ENCODE measurements around the gene PCCA. TPM values are rescaled to one million over a fixed set of nuclear protein-coding genes. Genes with fewer than 3 reads are reported as not detected.

Gene PCCA
- total and polyA plus RNA-seq, 4 donors, result 30.1 to 160 (median 76.3) TPM

DNA sequence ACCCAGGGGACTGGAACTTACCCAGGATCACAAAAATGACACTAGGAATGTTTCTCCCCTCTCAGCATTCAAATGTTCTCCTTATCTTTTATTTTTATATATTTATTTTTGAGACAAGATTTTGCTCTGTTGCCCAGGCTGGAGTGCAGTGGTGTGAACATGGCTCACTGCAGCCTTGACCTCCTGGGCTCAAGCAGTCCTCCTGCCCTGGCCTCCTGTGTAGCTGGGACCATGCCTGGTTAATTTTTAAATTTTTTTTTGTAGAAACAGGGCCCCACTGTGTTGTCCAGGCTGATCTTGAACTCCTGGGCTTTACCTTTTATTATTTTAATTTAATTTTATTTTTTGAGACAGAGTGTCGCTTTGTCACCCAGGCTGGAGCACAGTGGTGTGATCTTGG, 108.2 kb downstream of the PCCA start:
- H3K27ac ChIP-seq (ENCODE audit: low read depth in 1 of 2, low read length in 2 of 2), result peak overlapping the region in 1 of 2 donors; percentile 77
- WGBS, result 54% methylated on average over 1 of the region's 1 CpG
- no peak overlapping the region for H3K4me3 ChIP-seq (ENCODE audit: low read depth in 1 of 3, low read length in 3 of 3)

DNA sequence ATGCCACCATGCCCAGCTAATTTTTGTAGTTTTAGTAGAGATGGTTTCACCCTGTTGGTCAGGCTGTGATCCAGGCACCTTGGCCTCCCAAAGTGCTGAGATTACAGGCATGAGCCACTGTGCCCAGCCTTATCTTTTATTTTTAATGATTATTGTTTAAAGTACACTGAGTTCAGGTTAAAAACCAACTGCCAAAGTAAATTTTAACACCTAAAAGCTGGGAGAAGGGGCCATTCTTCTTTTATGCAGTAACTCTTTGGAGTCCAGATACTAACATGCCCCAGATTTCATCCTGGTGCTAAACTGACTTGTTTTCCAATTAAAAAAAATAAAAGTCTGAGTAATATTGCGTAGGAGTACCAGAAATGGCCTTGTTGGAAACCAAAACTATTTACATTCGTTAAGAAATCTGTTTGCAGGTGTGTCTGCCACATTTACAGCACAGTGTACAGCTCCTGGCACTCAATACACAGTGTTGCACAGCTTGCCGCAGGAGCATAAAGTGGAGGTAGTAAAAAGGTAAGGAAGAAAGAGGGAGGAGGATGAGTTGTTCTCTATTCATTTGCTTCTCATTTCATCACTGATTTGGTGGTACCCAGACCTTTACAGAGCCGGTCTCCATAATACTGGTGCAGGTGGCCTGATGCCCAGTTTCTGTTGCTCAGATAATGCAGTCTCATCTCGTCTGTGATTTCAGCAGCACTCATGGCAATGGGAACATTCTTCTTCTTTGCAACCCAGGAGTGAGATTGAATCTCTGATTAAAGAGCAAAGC, 108.9 kb downstream of the PCCA start:
- H3K27ac ChIP-seq (ENCODE audit: low read depth in 1 of 2, low read length in 2 of 2), result peak overlapping the region; percentile 49 to 77
- H3K4me3 ChIP-seq (ENCODE audit: low read depth in 1 of 3, low read length in 3 of 3), result no peak overlapping the region
- DNase-seq (ENCODE audit: low spot score), result no peak
- peaks cover 0 to 31% (median 26%) of the 10 kb centered on the region in 4 donors for H3K4me1 ChIP-seq (ENCODE audit: control insufficient read depth in 4 of 4, insufficient read depth in 4 of 4, low read length in 3 of 4)
- H3K9me3 ChIP-seq (ENCODE audit: control insufficient read depth in 4 of 4, low read length in 3 of 4), result no peaks in the 10 kb centered on the region
- H3K9ac ChIP-seq (ENCODE audit: low read depth in 1 of 2, low read length in 2 of 2), result no peak overlapping the region
- WGBS, result 33% methylated on average over 5 of the region's 5 CpGs
- no peaks in the 10 kb centered on the region for H3K27me3 ChIP-seq (ENCODE audit: control insufficient read depth in 4 of 4, insufficient read depth in 4 of 4, low read length in 3 of 4)
- H3K36me3 ChIP-seq (ENCODE audit: control insufficient read depth in 4 of 4, insufficient read depth in 3 of 4, low read depth in 1 of 4, low read length in 3 of 4), result no peaks in the 10 kb centered on the region
- peak; percentile 56 to 79 for TF ChIP-seq EGR1 (IDR thresholded peaks at IDR 0.05; ENCODE audit: low read depth in 2 of 2)
- peak; percentile 46 to 71 for TF ChIP-seq JUND (IDR thresholded peaks at IDR 0.05)
- no peak for TF ChIP-seq CTCF (IDR thresholded peaks at IDR 0.05; ENCODE audit: low read depth, low read length, missing input control)
- peak; percentile 62 for TF ChIP-seq FOXA2 (IDR thresholded peaks at IDR 0.05)
- TF ChIP-seq TAF1 (conservative IDR thresholded peaks at IDR 0.05), result no peak
- peak; percentile 14 for TF ChIP-seq NR2F2 (IDR thresholded peaks at IDR 0.05)
- TF ChIP-seq, protein P1, sequence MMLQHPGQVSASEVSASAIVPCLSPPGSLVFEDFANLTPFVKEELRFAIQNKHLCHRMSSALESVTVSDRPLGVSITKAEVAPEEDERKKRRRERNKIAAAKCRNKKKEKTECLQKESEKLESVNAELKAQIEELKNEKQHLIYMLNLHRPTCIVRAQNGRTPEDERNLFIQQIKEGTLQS (IDR thresholded peaks at IDR 0.05), result peak; percentile 40
- peak; percentile 54 for TF ChIP-seq FOXA1 (IDR thresholded peaks at IDR 0.05)
- peak; percentile 77 to 85 for TF ChIP-seq HNF4A (conservative IDR thresholded peaks at IDR 0.05)
- TF ChIP-seq MAX (IDR thresholded peaks at IDR 0.05), result peak; percentile 37
- TF ChIP-seq RAD21 (IDR thresholded peaks at IDR 0.05), result peak; percentile 25 to 45

More for the DNA sequence above, 108.2 kb downstream of the PCCA start:
- no peak for DNase-seq (ENCODE audit: low spot score)
- Histone ChIP-seq H3K27me3 (ENCODE audit: control insufficient read depth in 4 of 4, insufficient read depth in 4 of 4, low read length in 3 of 4) (no peaks in the 10 kb centered on the region), H3K9ac (ENCODE audit: low read depth in 1 of 2, low read length in 2 of 2) (no peak overlapping the region), H3K9me3 (ENCODE audit: control insufficient read depth in 4 of 4, low read length in 3 of 4) (no peaks in the 10 kb centered on the region), H3K36me3 (ENCODE audit: control insufficient read depth in 4 of 4, insufficient read depth in 3 of 4, low read depth in 1 of 4, low read length in 3 of 4) (no peaks in the 10 kb centered on the region), H3K4me1 (ENCODE audit: control insufficient read depth in 4 of 4, insufficient read depth in 4 of 4, low read length in 3 of 4) (peaks cover 0 to 31% (median 26%) of the 10 kb centered on the region in 4 donors)
- TF ChIP-seq, protein P1 (IDR thresholded peaks at IDR 0.05), result no peak
- no peak for TF ChIP-seq FOXA2 (IDR thresholded peaks at IDR 0.05)
- no peak for TF ChIP-seq SP1 (IDR thresholded peaks at IDR 0.05)
- no peak for TF ChIP-seq ZBTB33 (IDR thresholded peaks at IDR 0.05)
- TF ChIP-seq EGR1 (IDR thresholded peaks at IDR 0.05; ENCODE audit: low read depth in 2 of 2), result no peak
- no peak for TF ChIP-seq YY1 (IDR thresholded peaks at IDR 0.05)
- no peak for TF ChIP-seq RAD21 (IDR thresholded peaks at IDR 0.05)
- TF ChIP-seq MAX (IDR thresholded peaks at IDR 0.05), result no peak
- TF ChIP-seq NR2F2 (IDR thresholded peaks at IDR 0.05), result no peak
- no peak for TF ChIP-seq TAF1 (conservative IDR thresholded peaks at IDR 0.05)
- no peak for TF ChIP-seq RXRA (IDR thresholded peaks at IDR 0.05)
- TF ChIP-seq CTCF (IDR thresholded peaks at IDR 0.05; ENCODE audit: low read depth, low read length, missing input control), result no peak

All from liver (tissue), 9 donors.